ENCODE results near the gene AK2.

The AK2 gene

DNA sequence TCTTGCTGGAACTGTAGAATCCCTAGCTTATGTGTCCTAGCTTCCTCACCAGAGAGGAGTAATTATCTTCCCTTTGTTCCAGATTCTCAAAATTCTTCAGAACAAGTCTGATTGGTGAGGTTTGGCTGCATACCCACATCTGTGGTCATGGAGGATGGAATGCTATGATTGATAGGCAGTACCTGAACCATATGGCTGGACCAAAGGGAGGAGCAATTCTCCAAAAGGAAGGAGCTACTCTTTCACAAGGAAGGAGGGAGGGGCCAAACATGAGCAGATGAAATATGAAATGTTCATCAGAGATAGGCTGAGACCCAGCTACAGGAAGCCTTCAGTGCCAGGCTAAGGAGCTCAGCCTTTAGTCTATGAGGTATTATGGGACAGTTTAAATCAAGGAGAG is 67.1 kb downstream of the AK2 start:
- no peak for DNase-seq

DNA sequence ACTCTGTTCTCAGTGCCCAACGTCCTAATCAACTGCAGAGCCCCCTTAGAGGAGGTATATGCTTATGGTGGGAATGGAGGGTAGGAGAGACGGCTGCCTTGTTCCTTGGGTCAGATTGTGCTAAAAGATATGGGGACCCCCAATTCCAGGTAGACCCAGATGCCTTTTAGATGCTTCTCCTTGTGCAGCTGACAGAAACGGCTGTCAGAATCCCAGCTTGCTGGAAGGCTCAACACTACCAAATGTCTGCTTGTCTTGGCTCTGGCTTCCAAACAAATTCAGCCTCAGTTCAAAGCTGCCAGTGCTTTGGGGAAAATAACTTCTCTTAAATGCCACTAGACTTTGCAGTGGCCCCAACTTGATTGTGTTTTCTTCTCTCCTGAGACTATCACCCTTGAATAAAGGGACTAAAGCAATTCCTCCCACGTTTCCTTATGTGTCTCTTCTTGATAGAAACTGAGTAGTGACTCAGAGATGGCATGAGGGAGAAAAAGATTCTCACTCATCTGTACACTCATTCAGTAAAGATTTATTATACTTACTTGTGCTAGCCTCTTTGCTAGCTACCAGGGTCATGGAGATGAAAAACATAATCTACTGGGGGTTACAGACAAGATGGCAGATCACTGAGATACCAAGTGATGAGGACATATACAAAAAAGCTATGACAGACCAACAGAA is 68.7 kb downstream of the AK2 start:
- DNase-seq, result no peak

DNA sequence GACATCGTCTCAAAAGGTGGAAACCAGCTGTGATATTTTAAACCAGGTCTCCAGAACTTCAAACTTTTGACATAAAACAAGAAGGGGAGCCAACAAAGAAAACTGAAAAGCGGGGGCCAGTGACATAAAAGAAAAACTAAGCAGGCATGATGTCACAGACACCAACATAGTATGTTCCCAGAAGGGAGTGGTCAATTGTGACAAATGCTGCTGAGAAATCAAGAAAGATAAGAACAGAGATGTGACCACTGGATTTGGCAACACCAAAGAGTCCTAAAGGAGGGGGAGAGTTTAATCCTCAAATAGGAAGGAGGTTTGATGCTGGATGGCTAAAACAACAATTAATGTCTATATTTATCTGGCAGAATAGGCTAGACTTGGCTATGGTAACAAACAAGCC is 69.8 kb downstream of the AK2 start:
- no peak for DNase-seq

DNA sequence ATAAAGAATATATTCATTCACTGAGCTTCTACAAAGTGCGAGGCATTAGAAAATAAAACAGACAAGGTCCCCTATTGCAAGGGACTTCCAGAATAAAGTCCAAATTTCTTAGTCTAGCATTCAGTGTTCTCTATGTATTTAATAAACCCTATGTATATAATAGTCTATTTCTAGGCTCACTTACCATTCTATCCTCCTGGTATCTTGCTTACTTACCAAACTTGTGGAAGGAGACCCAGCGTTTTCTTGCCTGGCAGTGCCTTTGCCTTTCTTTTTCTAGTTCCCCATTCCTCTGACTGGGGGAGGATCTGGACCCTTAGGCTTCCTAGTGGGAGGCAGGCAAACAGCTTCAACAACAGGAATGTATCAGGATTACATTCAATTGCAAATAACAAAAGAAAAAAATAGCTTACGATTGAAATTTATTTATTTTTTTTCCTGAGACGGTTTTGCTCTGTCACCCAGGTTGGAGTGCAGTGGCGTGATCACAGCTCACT is 71.4 kb downstream of the AK2 start:
- DNase-seq, result no peak

DNA sequence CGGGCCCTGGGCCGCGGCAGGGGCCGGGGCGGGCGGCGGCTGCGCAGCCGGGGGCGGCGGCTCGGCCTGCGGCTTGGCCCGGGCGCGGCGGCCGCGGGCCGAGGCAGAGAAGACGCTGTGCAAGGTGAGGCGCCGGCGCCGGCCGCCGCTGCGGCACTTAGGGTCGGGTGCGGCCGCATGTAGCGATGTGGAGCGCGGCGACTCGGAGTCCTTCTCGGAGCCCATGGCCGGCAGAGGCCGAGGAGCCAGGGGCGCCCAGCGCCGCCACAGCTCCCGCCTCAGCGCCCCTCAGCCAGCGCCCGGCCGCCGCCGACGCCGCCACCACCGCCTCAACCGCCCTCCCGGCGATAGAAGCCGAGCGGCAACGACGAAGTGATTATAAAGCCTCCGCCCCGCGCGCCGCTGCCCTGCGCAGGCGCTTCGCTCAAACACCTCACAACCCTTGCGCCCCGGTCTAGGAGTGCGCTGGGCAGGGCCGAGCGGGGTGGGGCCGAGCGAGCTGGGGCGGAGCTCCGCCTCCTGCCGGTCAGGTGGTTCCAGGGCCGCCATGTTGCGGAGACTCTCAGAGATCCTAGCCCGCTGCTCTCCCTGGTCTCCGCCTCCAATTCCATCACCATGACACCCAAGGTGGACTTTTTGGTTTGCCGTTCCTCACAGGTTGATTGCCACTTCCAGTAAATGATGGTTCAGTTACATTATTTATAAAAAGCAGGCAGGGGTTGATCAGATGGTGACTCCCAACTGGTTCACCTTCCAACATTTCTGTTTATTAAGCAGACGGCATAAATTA is 72.0 kb downstream of the AK2 start, which contains the start of gene RNF19B:
TSS of gene RNF19B (minus strand) at position 349 of the 790 bp plus-strand sequence. CDS start at position 225, 124 bp downstream.
- DNase-seq, result peak; percentile 94

DNA sequence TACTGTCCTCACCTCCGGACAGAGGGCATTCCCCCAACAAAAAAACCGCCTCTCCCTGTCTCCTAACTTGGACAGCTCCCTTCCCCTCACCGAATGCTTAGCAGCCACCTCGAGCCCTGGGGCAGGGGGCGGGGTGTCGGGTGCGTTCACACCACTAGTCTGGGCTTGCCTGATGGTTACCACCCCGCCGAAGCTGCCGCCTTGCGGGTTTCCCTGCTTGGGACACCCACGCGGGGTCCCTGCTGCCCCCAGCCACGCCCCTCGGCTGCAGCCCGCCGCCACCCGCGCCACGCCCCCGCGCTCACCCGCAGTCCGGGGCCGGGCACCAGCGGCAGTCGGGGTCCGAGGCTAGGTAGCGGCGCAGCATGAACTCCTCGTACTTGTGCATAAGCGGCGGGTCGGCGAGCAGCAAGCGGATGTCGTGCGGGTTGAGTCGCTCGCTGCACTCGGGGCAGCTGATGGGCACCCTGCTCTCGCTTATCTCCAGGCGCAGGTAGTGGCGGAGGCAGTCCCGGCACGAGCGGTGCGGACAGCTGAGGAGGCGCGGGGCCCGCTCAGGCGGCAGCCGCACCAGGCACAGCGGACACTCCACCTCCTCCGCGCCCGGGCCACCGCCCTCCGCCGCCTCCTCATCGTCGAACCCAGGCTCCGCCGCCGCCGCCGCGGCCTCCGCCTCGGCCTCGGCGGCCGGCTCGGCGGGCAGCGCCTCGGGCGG is 72.8 kb downstream of the AK2 start:
- peak; percentile 81 for DNase-seq

DNA sequence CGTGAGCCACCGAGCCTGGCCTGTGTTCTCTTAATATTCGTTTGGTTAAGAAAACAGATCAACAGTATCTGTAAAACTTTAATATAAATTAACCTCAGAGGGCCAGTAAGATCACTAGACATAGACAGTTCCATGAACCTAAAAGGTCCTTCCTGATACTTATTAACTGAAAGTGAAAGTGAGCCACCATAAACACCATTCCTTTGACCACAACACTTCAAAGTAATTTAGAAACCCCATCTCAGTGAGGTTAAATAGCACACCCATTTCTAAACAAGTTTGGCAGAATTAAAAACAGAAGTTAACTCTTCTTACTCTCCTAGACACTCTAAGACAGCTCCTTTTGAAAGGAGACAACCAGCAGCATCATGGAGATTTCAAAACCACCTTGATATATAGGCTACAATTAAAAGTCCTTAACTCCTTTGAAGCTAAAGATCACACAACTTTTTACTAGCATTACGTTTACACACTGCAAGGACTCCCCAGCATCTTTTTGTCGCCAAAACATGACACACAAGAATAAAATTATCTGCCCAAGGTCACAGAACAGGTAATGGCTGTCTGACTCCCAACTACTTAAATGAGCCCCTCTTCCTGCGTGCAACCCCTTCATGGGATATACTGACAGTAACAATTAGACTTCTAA is 74.3 kb downstream of the AK2 start:
- DNase-seq, result no peak

DNA sequence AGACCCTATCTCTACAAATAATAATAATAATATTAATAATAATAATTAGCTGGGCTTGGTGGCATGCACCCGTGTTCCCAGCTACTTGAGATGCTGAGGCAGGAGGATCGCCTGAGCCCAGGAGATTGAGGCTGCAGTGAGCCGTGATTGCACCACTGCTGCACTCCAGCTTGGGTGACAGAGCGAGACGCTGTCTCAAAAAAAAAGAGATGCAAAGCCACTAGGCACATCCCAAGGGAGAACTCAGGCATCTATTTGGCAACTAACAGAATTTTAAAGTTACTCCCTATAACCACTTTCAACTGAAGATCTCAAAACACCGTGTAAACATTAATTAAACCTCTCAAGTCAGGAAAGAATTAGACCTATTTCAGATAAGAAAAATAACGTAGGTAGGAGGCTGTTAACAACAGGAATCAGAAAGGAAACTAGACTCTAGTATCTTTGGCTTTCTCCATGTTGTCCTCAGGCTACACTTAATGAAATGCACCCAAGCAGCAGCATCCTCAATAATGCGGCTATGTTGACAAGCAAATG is 75.8 kb downstream of the AK2 start:
- DNase-seq, result no peak

DNA sequence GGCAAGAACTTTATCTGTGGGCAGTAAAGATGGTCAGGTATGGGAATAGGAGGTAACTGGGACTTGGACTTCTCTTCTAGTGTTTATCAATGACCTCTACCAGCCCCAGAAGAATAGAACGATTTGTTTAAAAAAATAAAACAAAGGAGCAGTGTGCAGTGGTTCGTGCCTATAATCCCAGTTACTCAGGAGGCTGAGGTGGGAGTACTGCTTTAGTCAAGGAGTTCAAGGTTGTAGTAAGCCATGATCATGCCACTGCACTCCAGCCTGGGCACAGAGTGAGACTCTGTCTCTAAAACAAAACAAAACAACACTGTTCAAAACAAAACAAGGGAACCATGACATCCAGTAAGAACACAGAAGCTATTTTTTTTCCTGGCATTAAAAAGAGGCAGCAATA is 76.3 kb downstream of the AK2 start:
- no peak for DNase-seq

DNA sequence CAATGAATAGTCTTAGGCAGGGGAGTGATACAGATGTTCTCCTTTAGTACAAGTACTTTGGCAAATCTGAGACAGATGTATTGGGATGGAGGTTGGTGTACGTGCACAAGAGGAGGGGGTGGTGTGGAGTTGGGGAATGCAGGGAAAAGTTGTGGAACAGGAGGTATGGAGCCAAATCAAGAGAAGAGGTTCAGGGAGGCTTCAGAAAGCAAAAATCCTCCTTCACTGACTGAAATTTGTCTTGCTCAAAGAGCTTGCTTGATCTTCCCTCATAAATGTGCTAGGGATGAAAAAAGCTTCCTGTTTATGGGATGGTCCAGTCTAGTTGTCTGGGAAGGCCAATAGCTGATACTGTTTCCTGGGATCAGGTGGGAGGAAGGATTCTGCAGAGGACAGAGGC is 77.9 kb downstream of the AK2 start:
- no peak for DNase-seq

Data from retina (tissue), 1 donor.